Kidney (tissue), 14 donors: ENCODE measurements around the gene NEO1. TPM values are rescaled to one million over a fixed set of nuclear protein-coding genes. Genes with fewer than 3 reads are reported as not detected.

Experiments used
- DNase-seq, 5 donors: peaks; one replicate each; pipeline ENCODE4 v3.0.0-alpha.2; 2013 to 2020
- FAIRE-seq: peaks from 2 replicates; lab custom pipeline; 2012; peaks lifted over from hg19 to GRCh38; lab: Jason Lieb, UNC
- H3K27ac ChIP-seq, 2 donors: one replicate each; pipeline ENCODE4 v1.7.0; 2013; ENCODE audit warnings: low read depth in 2 of 2, low read length in 2 of 2, inconsistent platforms in 1 of 2
- H3K27me3 ChIP-seq: one replicate; pipeline ENCODE4 v1.7.1; 2013; ENCODE audit warnings: low read length, inconsistent platforms; ENCODE audit not compliant: control insufficient read depth, insufficient read depth
- H3K36me3 ChIP-seq, 3 donors: one replicate each; pipeline versions ENCODE4 v1.7.0 to v1.7.1; 2013; ENCODE audit warnings: low read length in 3 of 3, control low read depth in 1 of 3, inconsistent platforms in 1 of 3; ENCODE audit not compliant: insufficient read depth in 3 of 3, control insufficient read depth in 2 of 3
- H3K4me1 ChIP-seq, 3 donors: one replicate each; pipeline versions ENCODE4 v1.7.0 to v1.7.1; 2013; ENCODE audit warnings: low read length in 3 of 3, inconsistent platforms in 1 of 3, low read depth in 1 of 3; ENCODE audit not compliant: control insufficient read depth in 2 of 3, insufficient read depth in 2 of 3
- H3K4me3 ChIP-seq, 3 donors: one replicate each; pipeline versions ENCODE4 v1.7.0 to v1.8.1; 2013; ENCODE audit warnings: low read length in 3 of 3, control low read depth in 1 of 3, inconsistent platforms in 1 of 3
- H3K9ac ChIP-seq, 3 donors: one replicate each; pipeline versions ENCODE4 v1.7.0 to v1.7.1; 2013; ENCODE audit warnings: low read length in 3 of 3, control low read depth in 1 of 3, inconsistent platforms in 1 of 3
- H3K9me3 ChIP-seq, 3 donors: one replicate each; pipeline versions ENCODE4 v1.7.0 to v1.7.1; 2013; ENCODE audit warnings: low read length in 3 of 3, control low read depth in 1 of 3, inconsistent platforms in 1 of 3; ENCODE audit not compliant: control insufficient read depth in 2 of 3, insufficient read depth in 1 of 3
- intact Hi-C: fragments of 100-400 bp; cut with DNase I; formaldehyde crosslinking; loops from one replicate; pipeline ENCODE4 v1.11.1; 2022
- polyA plus RNA-seq: library from polyadenylated mRNA; stranded (reverse); fragments of 350-450 nt; fragmentation: Illumina TruSeq; extraction: RNeasy Lipid Tissue Mini Kit (QIAGEN cat#74804); gene quantifications from one replicate; pipeline ENCODE4 v1.2.3, GENCODE V29; 2014; ENCODE audit warnings: low read depth, low replicate concordance; ENCODE audit not compliant: insufficient read depth
- total RNA-seq: library from RNA; stranded (reverse); fragmentation: NEBNext Ultra II Directional; extraction: Animal tissue kit (Norgen Biotek cat#: 25700); gene quantifications from one replicate; pipeline ENCODE4 v1.2.1, GENCODE V29; 2021
- TF ChIP-seq, protein P1 (sequence below): IDR thresholded peaks from 3 replicates; pipeline ENCODE4 v1.5.1; 2012; ENCODE audit warnings: mild to moderate bottlenecking, moderate library complexity, borderline replicate concordance; ENCODE audit not compliant: insufficient read depth; ENCODE audit errors: extremely low read depth
- donor health status: control.
- donor health status: control.
- donor health status: control.
- donor health status: control.
- donor health status: control.
- donor health status: DM: yes; HTN: yes; CAD: no.
- donor health status: Normal renal cell carcinoma (clear cell type).

The NEO1 gene
- total and polyA plus RNA-seq, 2 donors from 2014 or later = 12.4 to 43.3 TPM

DNA sequence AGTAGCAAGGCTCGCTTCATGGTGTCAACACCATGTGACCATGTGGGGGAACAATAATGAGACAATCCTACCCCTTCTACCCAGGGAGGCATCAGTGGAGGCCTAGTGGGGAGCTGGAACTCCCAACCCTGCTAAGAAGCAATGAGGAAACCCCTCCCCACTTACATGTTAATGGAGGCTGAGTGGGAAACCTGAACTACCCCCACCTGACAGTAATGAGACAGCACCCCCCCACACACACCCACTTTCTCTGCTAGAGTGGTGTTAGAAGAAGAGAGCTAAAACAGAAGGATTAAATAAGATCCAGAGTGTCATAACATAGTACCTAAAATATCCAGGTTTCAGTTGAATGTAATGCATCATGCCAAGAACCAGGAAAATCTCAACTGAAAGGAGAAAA is 78.6 kb downstream of the NEO1 start:
- FAIRE-seq = no peak

DNA sequence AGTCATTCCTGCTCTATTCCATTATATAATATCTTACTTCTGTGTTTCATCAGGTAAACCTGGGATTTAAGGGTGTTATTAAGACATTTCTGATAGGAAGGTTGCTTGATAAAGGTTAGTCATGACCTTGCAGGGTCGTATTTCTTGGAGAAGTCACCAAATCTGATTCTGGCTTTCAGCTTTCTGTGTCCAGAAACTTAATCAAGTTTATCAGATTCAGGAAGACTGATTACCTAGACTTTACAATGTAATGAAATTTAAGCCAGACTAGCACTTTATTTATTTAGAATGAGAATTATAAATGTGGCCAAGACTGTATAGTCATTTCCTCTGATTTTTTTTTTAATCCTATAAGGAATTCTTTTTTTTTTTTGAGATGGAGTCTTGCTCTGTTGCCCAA is 81.9 kb downstream of the NEO1 start:
- Histone ChIP-seq H3K9ac (no peak overlapping the region), H3K4me1 (no peaks in the 10 kb centered on the region), H3K27ac (no peak overlapping the region), H3K4me3 (no peak overlapping the region), H3K27me3 (no peaks in the 10 kb centered on the region), H3K9me3 (no peaks in the 10 kb centered on the region), H3K36me3 (no peaks in the 10 kb centered on the region)
- TF ChIP-seq, protein P1, sequence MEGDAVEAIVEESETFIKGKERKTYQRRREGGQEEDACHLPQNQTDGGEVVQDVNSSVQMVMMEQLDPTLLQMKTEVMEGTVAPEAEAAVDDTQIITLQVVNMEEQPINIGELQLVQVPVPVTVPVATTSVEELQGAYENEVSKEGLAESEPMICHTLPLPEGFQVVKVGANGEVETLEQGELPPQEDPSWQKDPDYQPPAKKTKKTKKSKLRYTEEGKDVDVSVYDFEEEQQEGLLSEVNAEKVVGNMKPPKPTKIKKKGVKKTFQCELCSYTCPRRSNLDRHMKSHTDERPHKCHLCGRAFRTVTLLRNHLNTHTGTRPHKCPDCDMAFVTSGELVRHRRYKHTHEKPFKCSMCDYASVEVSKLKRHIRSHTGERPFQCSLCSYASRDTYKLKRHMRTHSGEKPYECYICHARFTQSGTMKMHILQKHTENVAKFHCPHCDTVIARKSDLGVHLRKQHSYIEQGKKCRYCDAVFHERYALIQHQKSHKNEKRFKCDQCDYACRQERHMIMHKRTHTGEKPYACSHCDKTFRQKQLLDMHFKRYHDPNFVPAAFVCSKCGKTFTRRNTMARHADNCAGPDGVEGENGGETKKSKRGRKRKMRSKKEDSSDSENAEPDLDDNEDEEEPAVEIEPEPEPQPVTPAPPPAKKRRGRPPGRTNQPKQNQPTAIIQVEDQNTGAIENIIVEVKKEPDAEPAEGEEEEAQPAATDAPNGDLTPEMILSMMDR = no peak
- FAIRE-seq (no peak), DNase-seq (no peak)
- intact Hi-C loops = no loop called here

More for the DNA sequence above, 78.6 kb downstream of the NEO1 start:
- DNase-seq = no peak
- no peaks in the 10 kb centered on the region for H3K27me3 ChIP-seq
- intact Hi-C loops = no loop called here
- TF ChIP-seq, protein P1 = no peak
- no peaks in the 10 kb centered on the region for H3K36me3 ChIP-seq
- H3K4me1 ChIP-seq = no peaks in the 10 kb centered on the region
- no peak overlapping the region for H3K27ac ChIP-seq
- H3K4me3 ChIP-seq = no peak overlapping the region
- H3K9me3 ChIP-seq = no peaks in the 10 kb centered on the region
- H3K9ac ChIP-seq = no peak overlapping the region

DNA sequence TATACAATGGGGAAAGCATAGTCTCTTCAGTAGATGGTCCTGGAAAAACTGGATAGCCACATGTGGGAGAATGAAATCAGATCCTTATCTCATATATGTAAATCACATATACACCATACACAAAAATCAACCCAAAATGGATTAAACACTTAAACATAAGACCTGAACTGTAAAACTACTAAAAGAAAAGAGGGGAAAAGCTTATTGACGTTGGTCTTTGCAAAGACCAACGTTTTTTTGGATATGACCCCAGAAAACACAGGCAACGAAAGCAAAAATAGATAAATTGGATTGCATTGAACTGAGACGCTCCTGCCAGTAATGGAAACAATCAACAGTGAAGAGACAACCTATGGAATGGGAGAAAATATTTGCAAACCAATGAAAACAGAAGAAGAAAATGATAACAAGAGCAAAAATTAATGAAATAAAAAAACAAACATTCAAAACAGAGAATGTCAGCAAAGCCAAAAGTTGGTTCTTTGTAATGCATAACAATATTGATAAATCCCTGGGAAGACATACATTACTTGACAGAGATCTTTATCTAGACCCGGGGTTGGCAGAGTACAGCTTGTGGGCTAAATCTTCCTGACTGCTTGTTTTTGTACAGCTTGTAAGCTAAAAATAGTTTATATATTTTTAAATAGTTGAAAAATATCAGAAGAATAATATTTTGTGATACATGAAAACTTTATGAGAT is 86.9 kb downstream of the NEO1 start:
- Histone ChIP-seq H3K4me1 (peaks cover 0 to 6% (median 0%) of the 10 kb centered on the region in 3 donors), H3K9ac (no peak overlapping the region), H3K27me3 (no peaks in the 10 kb centered on the region), H3K9me3 (no peaks in the 10 kb centered on the region), H3K4me3 (no peak overlapping the region), H3K36me3 (no peaks in the 10 kb centered on the region), H3K27ac (no peak overlapping the region)
- FAIRE-seq (no peak), DNase-seq (no peak)
- intact Hi-C loops = no loop called here
- TF ChIP-seq, protein P1 = no peak
